Parathyroid adenoma (tissue), 2 donors: ENCODE measurements around the gene LIN37.

ENCODE experiments used
- H2AFZ ChIP-seq: fragments of 300-600 bp; sonication (generic); one replicate; pipeline ENCODE4 v1.7.0; 2017; ENCODE audit warnings: antibody characterized with exemption, mild to moderate bottlenecking
- H3K27ac ChIP-seq: fragments of 300-600 bp; sonication (generic); one replicate; pipeline ENCODE4 v1.7.0; 2017
- H3K27me3 ChIP-seq: fragments of 300-600 bp; sonication (generic); one replicate; pipeline ENCODE4 v1.7.0; 2017; ENCODE audit warnings: low read length; ENCODE audit not compliant: control insufficient read depth, insufficient read depth
- H3K36me3 ChIP-seq: fragments of 300-600 bp; sonication (generic); one replicate; pipeline ENCODE4 v1.7.0; 2017; ENCODE audit warnings: low read length; ENCODE audit not compliant: control insufficient read depth, insufficient read depth
- H3K4me1 ChIP-seq: fragments of 300-600 bp; sonication (generic); one replicate; pipeline ENCODE4 v1.7.0; 2017; ENCODE audit warnings: control low read depth
- H3K4me2 ChIP-seq: fragments of 300-600 bp; sonication (generic); one replicate; pipeline ENCODE4 v1.7.0; 2017; ENCODE audit warnings: low read length
- H3K4me3 ChIP-seq: fragments of 300-600 bp; sonication (generic); one replicate; pipeline ENCODE4 v1.7.0; 2017; ENCODE audit warnings: low read depth, low read length
- H3K79me2 ChIP-seq: fragments of 300-600 bp; sonication (generic); one replicate; pipeline ENCODE4 v1.7.0; 2017; ENCODE audit warnings: control low read depth
- H3K9ac ChIP-seq: fragments of 300-600 bp; sonication (generic); one replicate; pipeline ENCODE4 v1.7.0; 2017; ENCODE audit warnings: mild to moderate bottlenecking
- H3K9me3 ChIP-seq: fragments of 300-600 bp; sonication (generic); one replicate; pipeline ENCODE4 v1.7.0; 2017; ENCODE audit warnings: low read length; ENCODE audit not compliant: control insufficient read depth
- CTCF ChIP-seq: fragments of 300-600 bp; sonication (generic); IDR thresholded peaks from one replicate; pipeline ENCODE4 v1.7.0; 2017; ENCODE audit warnings: antibody characterized with exemption, mild to moderate bottlenecking
- donor health status: primary hyperparathyroidism.

The LIN37 gene

GRCh38 chr19:35734889-35735288 lies 13.5 kb upstream of the LIN37 start:
- Histone ChIP-seq H3K27ac (no peak overlapping the region), H3K27me3 (no peaks in the 10 kb centered on the region), H2AFZ (no peak overlapping the region), H3K9me3 (no peaks in the 10 kb centered on the region), H3K4me1 (no peaks in the 10 kb centered on the region), H3K36me3 (no peaks in the 10 kb centered on the region), H3K4me3 (no peak overlapping the region), H3K79me2 (peaks cover 3% of the 10 kb centered on the region), H3K4me2 (no peak overlapping the region), H3K9ac (no peak overlapping the region)
- no peak for TF ChIP-seq CTCF

GRCh38 chr19:35736913-35737886 lies 11.2 kb upstream of the LIN37 start:
- no peaks in the 10 kb centered on the region for H3K27me3 ChIP-seq
- H3K4me2 ChIP-seq, result no peak overlapping the region
- H3K9me3 ChIP-seq, result no peaks in the 10 kb centered on the region
- peaks cover 5% of the 10 kb centered on the region for H3K4me1 ChIP-seq
- H3K9ac ChIP-seq, result no peak overlapping the region
- no peaks in the 10 kb centered on the region for H3K36me3 ChIP-seq
- H2AFZ ChIP-seq, result no peak overlapping the region
- no peaks in the 10 kb centered on the region for H3K79me2 ChIP-seq
- TF ChIP-seq CTCF, result no peak
- H3K27ac ChIP-seq, result no peak overlapping the region
- H3K4me3 ChIP-seq, result no peak overlapping the region

GRCh38 chr19:35738021-35738886 lies 10.1 kb upstream of the LIN37 start:
- Histone ChIP-seq H3K9me3 (no peaks in the 10 kb centered on the region), H3K9ac (no peak overlapping the region), H3K27me3 (no peaks in the 10 kb centered on the region), H3K4me1 (peaks cover 5% of the 10 kb centered on the region), H3K36me3 (no peaks in the 10 kb centered on the region), H3K4me3 (no peak overlapping the region), H3K4me2 (no peak overlapping the region), H3K79me2 (no peaks in the 10 kb centered on the region), H3K27ac (no peak overlapping the region), H2AFZ (no peak overlapping the region)
- TF ChIP-seq CTCF, result no peak

- Histone ChIP-seq H3K79me2 (no peaks in the 10 kb centered on the region), H3K27ac (no peak overlapping the region), H3K9me3 (no peaks in the 10 kb centered on the region), H3K27me3 (no peaks in the 10 kb centered on the region), H3K4me1 (peaks cover 5% of the 10 kb centered on the region), H3K4me2 (no peak overlapping the region), H3K36me3 (no peaks in the 10 kb centered on the region), H3K9ac (no peak overlapping the region), H3K4me3 (no peak overlapping the region), H2AFZ (no peak overlapping the region)
- no peak for TF ChIP-seq CTCF
Measured at GRCh38 chr19:35738887-35739229, 9.5 kb upstream of the LIN37 start.
